SK-N-SH (cell line): Measurements from ENCODE around the gene PEF1. TPM values are rescaled to one million over a fixed set of nuclear protein-coding genes. Genes with fewer than 3 reads are reported as not detected.

ENCODE experiments used
- CTCF ChIA-PET: fragments of 300-600, 350-600 bp; formaldehyde crosslinking; extraction: SDS; loops from one replicate; lab custom pipeline; 2021; lab: Yijun Ruan, JAX
- POLR2A ChIA-PET: fragments of 350-600 bp; sonication (Branson Sonifier 250); formaldehyde crosslinking; extraction: SDS; loops from one replicate; lab custom pipeline; 2020; ENCODE audit warnings: antibody characterized with exemption, inconsistent platforms; lab: Yijun Ruan, JAX
- DNase-seq: peaks from one replicate; pipeline ENCODE4 v3.0.0; 2012
- H2AFZ ChIP-seq: fragments of 200-600 bp; sonication (generic); 2 replicates; pipeline ENCODE4 v1.8.1; 2016; ENCODE audit warnings: antibody characterized with exemption, mild to moderate bottlenecking, low read depth
- H3F3A ChIP-seq: fragments of 200-600 bp; sonication (generic); replicated peaks from 2 replicates; pipeline ENCODE3; 2016; ENCODE audit warnings: antibody characterized with exemption, mild to moderate bottlenecking; ENCODE audit not compliant: insufficient read depth
- H3K27ac ChIP-seq, 2 experiments: fragments of 200-500 bp in 1 of 2; fragments of 200-600 bp in 1 of 2; sonication (Bioruptor generic) in 1 of 2; sonication (generic), shearing (Covaris generic) in 1 of 2; 2 replicates each; pipeline versions ENCODE4 v1.5.1 to v1.6.1; 2014 to 2016; ENCODE audit warnings: low read depth in 2 of 2, inconsistent platforms in 1 of 2, low read length in 1 of 2, mild to moderate bottlenecking in 1 of 2, mixed read lengths in 1 of 2
- H3K27me3 ChIP-seq: fragments of 200-600 bp; sonication (generic), shearing (Covaris generic); 2 replicates; pipeline ENCODE4 v1.6.1; 2016; ENCODE audit warnings: mixed run types; ENCODE audit not compliant: insufficient read depth
- H3K36me3 ChIP-seq, 2 experiments: fragments of 200-500 bp in 1 of 2; fragments of 200-600 bp in 1 of 2; sonication (Bioruptor generic) in 1 of 2; sonication (generic) in 1 of 2; replicated peaks in 1 of 2; 2 replicates each; pipeline versions ENCODE3 to v1.5.1; 2014 to 2016; ENCODE audit warnings: low read length in 1 of 2, mild to moderate bottlenecking in 1 of 2; ENCODE audit not compliant: insufficient read depth in 2 of 2, control insufficient read depth in 1 of 2
- H3K4me1 ChIP-seq, 2 experiments: fragments of 200-500 bp in 1 of 2; fragments of 200-600 bp in 1 of 2; sonication (Bioruptor generic) in 1 of 2; sonication (generic), shearing (Covaris generic) in 1 of 2; 2 replicates each; pipeline versions ENCODE4 v1.5.1 to v1.6.1; 2014 to 2016; ENCODE audit warnings: low read depth in 1 of 2, low read length in 1 of 2, mixed run types in 1 of 2; ENCODE audit not compliant: insufficient read depth in 2 of 2, control insufficient read depth in 1 of 2
- H3K4me2 ChIP-seq: fragments of 200-600 bp; sonication (generic), shearing (Covaris generic); 2 replicates; pipeline ENCODE4 v1.6.1; 2017; ENCODE audit warnings: mixed run types
- H3K4me3 ChIP-seq, 2 experiments: fragments of 200-500 bp in 1 of 2; fragments of 200-600 bp in 1 of 2; sonication (Bioruptor generic) in 1 of 2; sonication (generic), shearing (Covaris generic) in 1 of 2; 2 replicates each; pipeline versions ENCODE4 v1.5.1 to v1.8.1; 2014 to 2016; ENCODE audit warnings: low read depth in 2 of 2, inconsistent platforms in 1 of 2, low read length in 1 of 2, mild to moderate bottlenecking in 1 of 2, mixed read lengths in 1 of 2, moderate library complexity in 1 of 2
- H3K79me2 ChIP-seq: fragments of 200-600 bp; sonication (generic); 2 replicates; pipeline ENCODE4 v1.8.1; 2017; ENCODE audit warnings: mild to moderate bottlenecking; ENCODE audit not compliant: insufficient read depth
- H3K9ac ChIP-seq: fragments of 200-600 bp; sonication (generic); 2 replicates; pipeline ENCODE4 v1.6.1; 2017; ENCODE audit warnings: mixed run types
- H3K9me2 ChIP-seq: fragments of 200-600 bp; sonication (generic); 2 replicates; pipeline ENCODE4 v1.6.1; 2017; ENCODE audit warnings: mixed run types
- H3K9me3 ChIP-seq: fragments of 200-600 bp; sonication (generic); 2 replicates; pipeline ENCODE4 v1.6.1; 2017; ENCODE audit warnings: mixed run types, mild to moderate bottlenecking, moderate library complexity
- H4K20me1 ChIP-seq: fragments of 200-600 bp; sonication (generic); 2 replicates; pipeline ENCODE4 v1.6.1; 2017; ENCODE audit warnings: mild to moderate bottlenecking, mixed run types; ENCODE audit not compliant: insufficient read depth
- CHD2 ChIP-seq: fragments of 150-350 bp; IDR thresholded peaks from 2 replicates; pipeline ENCODE4 v1.6.1; 2018; ENCODE audit warnings: low read length; ENCODE audit not compliant: partially characterized antibody
- CTCF ChIP-seq: fragments of 200-600 bp; sonication (generic); IDR thresholded peaks from 2 replicates; pipeline ENCODE4 v1.6.1; 2017; ENCODE audit warnings: antibody characterized with exemption, mild to moderate bottlenecking, moderate library complexity
- FOSL2 ChIP-seq: IDR thresholded peaks from 2 replicates; pipeline ENCODE4 v1.4.0; 2012; ENCODE audit warnings: low read depth, mild to moderate bottlenecking, moderate library complexity, borderline replicate concordance
- FOXJ3 ChIP-seq: sonication (generic); formaldehyde crosslinking; IDR thresholded peaks from 2 replicates; pipeline ENCODE4 v1.5.1; 2020; ENCODE audit warnings: mild to moderate bottlenecking, missing genetic modification reagents
- JUND ChIP-seq: IDR thresholded peaks from 2 replicates; pipeline ENCODE4 v1.4.0; 2012
- NFIC ChIP-seq: IDR thresholded peaks from 2 replicates; pipeline ENCODE4 v1.4.0; 2012; ENCODE audit warnings: borderline replicate concordance
- POLR2AphosphoS5 ChIP-seq: IDR thresholded peaks from 2 replicates; pipeline ENCODE4 v1.6.1; 2012; ENCODE audit warnings: low read depth, low read length
- RFX5 ChIP-seq: IDR thresholded peaks from 2 replicates; pipeline ENCODE4 v1.6.1; 2012; ENCODE audit warnings: mild to moderate bottlenecking, improper control_type of control experiment, low read length
- RXRA ChIP-seq: IDR thresholded peaks from 2 replicates; pipeline ENCODE4 v1.4.0; 2012; ENCODE audit warnings: low read depth, mild to moderate bottlenecking, borderline replicate concordance
- TCF12 ChIP-seq: IDR thresholded peaks from 2 replicates; pipeline ENCODE4 v1.4.0; 2012
- TEAD4 ChIP-seq: IDR thresholded peaks from 2 replicates; pipeline ENCODE4 v1.4.0; 2012; ENCODE audit warnings: mild to moderate bottlenecking, borderline replicate concordance; ENCODE audit not compliant: insufficient read depth
- ZBTB33 ChIP-seq: IDR thresholded peaks from 2 replicates; pipeline ENCODE4 v1.4.0; 2012; ENCODE audit warnings: low read depth, borderline replicate concordance
- WGBS: methylation state at CpG from one replicate; pipeline ENCODE4 v1.1.6; 2017; ENCODE audit warnings: low lambda C conversion rate; 5-methylcytosine and 5-hydroxymethylcytosine counted together
- polyA plus RNA-seq, 3 experiments: library from polyadenylated mRNA; depleted of rRNA; stranded (reverse); fragments of >200 nt; gene quantifications; 2 replicates each; pipeline ENCODE4 v1.2.3, GENCODE V29; 2012
- TF ChIP-seq, protein P1 (sequence below): IDR thresholded peaks from 2 replicates; pipeline ENCODE4; 2012
- TF ChIP-seq, protein P2 (sequence below): IDR thresholded peaks from 2 replicates; pipeline ENCODE4 v1.4.0; 2012; ENCODE audit warnings: low read depth, borderline replicate concordance
- TF ChIP-seq, protein P3 (sequence below): fragments of 150-350 bp; IDR thresholded peaks from 2 replicates; pipeline ENCODE4 v1.6.1; 2016; ENCODE audit warnings: mild to moderate bottlenecking, low read depth, low read length

Gene PEF1
- polyA plus RNA-seq, 1 of the 3 experiments (the other 2 are of a cell fraction), result 51.9 TPM

DNA sequence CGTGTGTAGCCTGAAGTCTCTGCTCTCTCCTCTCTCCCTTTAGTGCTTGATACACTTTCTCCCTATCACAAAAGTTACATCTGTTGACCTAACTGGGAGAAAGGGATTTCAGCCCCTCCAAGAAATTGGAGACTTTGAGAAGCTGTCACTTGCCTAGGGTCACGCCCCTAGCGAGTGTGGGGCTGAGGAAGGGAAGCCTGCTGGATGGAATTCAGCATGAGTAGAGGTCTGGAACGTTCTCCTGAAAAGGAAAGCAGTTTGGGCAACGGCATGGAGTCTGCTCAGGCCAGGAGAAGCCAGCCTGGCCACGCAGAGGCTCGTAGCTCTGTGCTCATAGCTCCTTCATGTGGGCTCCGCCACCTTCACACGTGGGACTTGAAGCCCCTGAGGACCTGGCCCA is 36.7 kb upstream of the PEF1 start:
- Histone ChIP-seq H3K27ac (no peak overlapping the region), H3K9ac (no peak overlapping the region), H3K36me3 (peaks cover 0 to 3% of the 10 kb centered on the region in 2 experiments), H3F3A (no peaks in the 10 kb centered on the region), H3K4me2 (no peak overlapping the region), H2AFZ (no peak overlapping the region), H3K4me1 (no peaks in the 10 kb centered on the region; a peak in 1 of 4 replicates), H4K20me1 (no peaks in the 10 kb centered on the region), H3K9me3 (no peaks in the 10 kb centered on the region), H3K4me3 (no peak overlapping the region), H3K9me2 (no peaks in the 10 kb centered on the region), H3K79me2 (no peaks in the 10 kb centered on the region), H3K27me3 (no peaks in the 10 kb centered on the region)
- 89% methylated on average over 7 of the region's 9 CpGs for WGBS
- no peak for DNase-seq
- CTCF ChIA-PET, result interaction anchor here (0.6 to 1.8 kb wide), 3 partner anchors 19 to 34 kb away, joined by 3 to 4 read pairs (median 3); no protein-coding TSS in a partner anchor
- POLR2A ChIA-PET, result no interaction called here
- TF ChIP-seq, protein P1, sequence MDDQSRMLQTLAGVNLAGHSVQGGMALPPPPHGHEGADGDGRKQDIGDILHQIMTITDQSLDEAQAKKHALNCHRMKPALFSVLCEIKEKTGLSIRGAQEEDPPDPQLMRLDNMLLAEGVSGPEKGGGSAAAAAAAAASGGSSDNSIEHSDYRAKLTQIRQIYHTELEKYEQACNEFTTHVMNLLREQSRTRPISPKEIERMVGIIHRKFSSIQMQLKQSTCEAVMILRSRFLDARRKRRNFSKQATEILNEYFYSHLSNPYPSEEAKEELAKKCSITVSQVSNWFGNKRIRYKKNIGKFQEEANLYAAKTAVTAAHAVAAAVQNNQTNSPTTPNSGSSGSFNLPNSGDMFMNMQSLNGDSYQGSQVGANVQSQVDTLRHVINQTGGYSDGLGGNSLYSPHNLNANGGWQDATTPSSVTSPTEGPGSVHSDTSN, result no peak
- TF ChIP-seq, protein P2, sequence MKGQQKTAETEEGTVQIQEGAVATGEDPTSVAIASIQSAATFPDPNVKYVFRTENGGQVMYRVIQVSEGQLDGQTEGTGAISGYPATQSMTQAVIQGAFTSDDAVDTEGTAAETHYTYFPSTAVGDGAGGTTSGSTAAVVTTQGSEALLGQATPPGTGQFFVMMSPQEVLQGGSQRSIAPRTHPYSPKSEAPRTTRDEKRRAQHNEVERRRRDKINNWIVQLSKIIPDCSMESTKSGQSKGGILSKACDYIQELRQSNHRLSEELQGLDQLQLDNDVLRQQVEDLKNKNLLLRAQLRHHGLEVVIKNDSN, result no peak
- TF ChIP-seq TCF12, result no peak
- TF ChIP-seq, protein P3, sequence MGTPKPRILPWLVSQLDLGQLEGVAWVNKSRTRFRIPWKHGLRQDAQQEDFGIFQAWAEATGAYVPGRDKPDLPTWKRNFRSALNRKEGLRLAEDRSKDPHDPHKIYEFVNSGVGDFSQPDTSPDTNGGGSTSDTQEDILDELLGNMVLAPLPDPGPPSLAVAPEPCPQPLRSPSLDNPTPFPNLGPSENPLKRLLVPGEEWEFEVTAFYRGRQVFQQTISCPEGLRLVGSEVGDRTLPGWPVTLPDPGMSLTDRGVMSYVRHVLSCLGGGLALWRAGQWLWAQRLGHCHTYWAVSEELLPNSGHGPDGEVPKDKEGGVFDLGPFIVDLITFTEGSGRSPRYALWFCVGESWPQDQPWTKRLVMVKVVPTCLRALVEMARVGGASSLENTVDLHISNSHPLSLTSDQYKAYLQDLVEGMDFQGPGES, result no peak
- no peak for TF ChIP-seq JUND
- no peak for TF ChIP-seq RXRA
- no peak for TF ChIP-seq RFX5
- no peak for TF ChIP-seq POLR2AphosphoS5
- no peak for TF ChIP-seq NFIC
- TF ChIP-seq FOSL2, result no peak
- TF ChIP-seq ZBTB33, result no peak
- no peak for TF ChIP-seq CHD2
- no peak for TF ChIP-seq FOXJ3 (CRISPR knock-in tag)
- no peak for TF ChIP-seq TEAD4
- TF ChIP-seq CTCF, result no peak
